Duodenal mucosa (tissue), 2 donors: Measurements from ENCODE around the gene PCDHGA11.
A peak's percentile ranks its signal among the peaks of the same experiment; 100 is the strongest.
"Not testable (repeated sequence)": the region's sequence is repeated elsewhere in the genome, so short reads cannot be mapped to it uniquely, and the experiment has no call there.

ENCODE experiments used
- H3K27ac ChIP-seq: one replicate; pipeline ENCODE4 v1.7.0; 2013; ENCODE audit warnings: low read depth, low read length
- H3K27me3 ChIP-seq, 2 donors: one replicate each; pipeline ENCODE4 v1.7.0; 2013; ENCODE audit warnings: low read length in 2 of 2, control low read depth in 1 of 2; ENCODE audit not compliant: insufficient read depth in 2 of 2, control insufficient read depth in 1 of 2
- H3K36me3 ChIP-seq, 2 donors: one replicate each; pipeline ENCODE4 v1.7.0; 2013; ENCODE audit warnings: low read length in 2 of 2, control low read depth in 1 of 2; ENCODE audit not compliant: insufficient read depth in 2 of 2, control insufficient read depth in 1 of 2
- H3K4me1 ChIP-seq, 2 donors: one replicate each; pipeline ENCODE4 v1.7.0; 2013; ENCODE audit warnings: low read length in 2 of 2, control low read depth in 1 of 2; ENCODE audit not compliant: insufficient read depth in 2 of 2, control insufficient read depth in 1 of 2
- H3K4me3 ChIP-seq, 2 donors: one replicate each; pipeline ENCODE4 v1.7.0; 2013; ENCODE audit warnings: low read length in 2 of 2, low read depth in 1 of 2
- H3K9ac ChIP-seq, 2 donors: one replicate each; pipeline ENCODE4 v1.7.0; 2013; ENCODE audit warnings: low read length in 2 of 2, low read depth in 1 of 2
- H3K9me3 ChIP-seq, 2 donors: one replicate each; pipeline ENCODE4 v1.7.0; 2013; ENCODE audit warnings: low read length in 2 of 2, control low read depth in 1 of 2; ENCODE audit not compliant: control insufficient read depth in 1 of 2

The PCDHGA11 gene

DNA sequence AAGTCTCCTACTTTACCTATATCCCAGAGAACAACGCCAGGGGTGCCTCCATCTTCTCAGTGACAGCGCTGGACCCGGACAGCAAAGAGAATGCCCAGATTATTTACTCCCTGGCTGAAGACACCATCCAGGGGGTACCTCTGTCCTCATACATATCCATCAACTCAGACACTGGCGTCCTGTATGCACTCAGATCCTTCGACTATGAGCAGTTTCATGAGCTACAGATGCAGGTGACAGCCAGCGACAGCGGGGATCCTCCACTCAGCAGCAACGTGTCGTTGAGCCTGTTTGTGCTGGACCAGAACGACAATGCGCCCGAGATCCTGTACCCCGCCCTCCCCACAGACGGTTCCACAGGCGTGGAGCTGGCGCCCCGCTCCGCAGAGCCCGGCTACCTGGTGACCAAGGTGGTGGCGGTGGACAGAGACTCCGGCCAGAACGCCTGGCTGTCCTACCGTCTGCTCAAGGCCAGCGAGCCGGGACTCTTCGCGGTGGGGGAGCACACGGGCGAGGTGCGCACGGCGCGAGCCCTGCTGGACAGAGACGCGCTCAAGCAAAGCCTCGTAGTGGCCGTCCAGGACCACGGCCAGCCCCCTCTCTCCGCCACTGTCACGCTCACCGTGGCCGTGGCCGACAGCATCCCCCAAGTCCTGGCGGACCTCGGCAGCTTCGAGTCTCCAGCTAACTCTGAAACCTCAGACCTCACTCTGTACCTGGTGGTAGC, 6.1 kb upstream of the PCDHGA11 start:
- H3K36me3 ChIP-seq = not testable (repeated sequence)
- H3K9me3 ChIP-seq = peaks cover 34 to 45% of the 10 kb centered on the region in 2 donors
- H3K4me3 ChIP-seq = peak overlapping the region in 1 of 2 donors; percentile 38

DNA sequence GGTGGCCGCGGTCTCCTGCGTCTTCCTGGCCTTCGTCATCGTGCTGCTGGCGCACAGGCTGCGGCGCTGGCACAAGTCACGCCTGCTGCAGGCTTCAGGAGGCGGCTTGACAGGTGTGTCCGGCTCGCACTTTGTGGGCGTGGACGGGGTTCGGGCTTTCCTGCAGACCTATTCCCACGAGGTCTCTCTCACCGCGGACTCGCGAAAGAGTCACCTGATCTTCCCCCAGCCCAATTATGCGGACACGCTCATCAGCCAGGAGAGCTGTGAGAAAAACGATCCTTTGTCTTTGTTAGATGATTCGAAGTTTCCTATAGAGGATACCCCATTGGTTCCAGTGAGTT, 5.6 kb upstream of the PCDHGA11 start:
- H3K36me3 ChIP-seq, H3K4me3 ChIP-seq, H3K27ac ChIP-seq, H3K9ac ChIP-seq, H3K27me3 ChIP-seq, H3K4me1 ChIP-seq: not testable (repeated sequence)
- peaks cover 33 to 45% of the 10 kb centered on the region in 2 donors for H3K9me3 ChIP-seq

More for the DNA sequence above, 6.1 kb upstream of the PCDHGA11 start:
- not testable (repeated sequence) for H3K4me1 ChIP-seq, H3K27ac ChIP-seq, H3K27me3 ChIP-seq, H3K9ac ChIP-seq

DNA sequence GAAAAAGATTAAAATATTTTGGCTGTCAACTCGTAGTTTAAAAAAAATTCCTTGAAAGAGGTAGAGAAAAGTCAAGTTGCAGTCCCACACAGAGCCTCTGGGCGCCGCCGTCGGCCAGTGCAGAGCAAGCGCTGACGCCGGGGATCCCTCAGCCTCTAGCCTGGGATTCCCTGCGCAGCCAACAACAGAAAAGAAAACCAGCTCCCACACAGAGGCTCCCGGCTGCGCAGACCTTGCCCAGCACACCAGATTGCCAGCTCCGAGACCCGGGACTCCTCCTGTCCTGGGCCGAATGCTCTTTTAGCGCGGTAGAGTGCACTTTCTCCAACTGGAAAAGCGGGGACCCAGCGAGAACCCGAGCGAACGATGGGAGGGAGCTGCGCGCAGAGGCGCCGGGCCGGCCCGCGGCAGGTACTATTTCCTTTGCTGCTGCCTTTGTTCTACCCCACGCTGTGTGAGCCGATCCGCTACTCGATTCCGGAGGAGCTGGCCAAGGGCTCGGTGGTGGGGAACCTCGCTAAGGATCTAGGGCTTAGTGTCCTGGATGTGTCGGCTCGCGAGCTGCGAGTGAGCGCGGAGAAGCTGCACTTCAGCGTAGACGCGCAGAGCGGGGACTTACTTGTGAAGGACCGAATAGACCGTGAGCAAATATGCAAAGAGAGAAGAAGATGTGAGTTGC, 3.2 kb upstream of the PCDHGA11 start, which contains the start of gene PCDHGB7:
Gene PCDHGB7, plus strand, starts transcription at position 184 of the 679 bp plus-strand sequence. Its CDS starts 183 bp downstream, at position 367.
- not testable (repeated sequence) for H3K9ac ChIP-seq, H3K4me1 ChIP-seq, H3K27ac ChIP-seq, H3K36me3 ChIP-seq, H3K27me3 ChIP-seq
- Histone ChIP-seq H3K4me3 (peak within 1 kb of the TSS; percentile 39 to 53), H3K9me3 (peaks cover 48 to 66% of the 10 kb centered on the region in 2 donors)

DNA sequence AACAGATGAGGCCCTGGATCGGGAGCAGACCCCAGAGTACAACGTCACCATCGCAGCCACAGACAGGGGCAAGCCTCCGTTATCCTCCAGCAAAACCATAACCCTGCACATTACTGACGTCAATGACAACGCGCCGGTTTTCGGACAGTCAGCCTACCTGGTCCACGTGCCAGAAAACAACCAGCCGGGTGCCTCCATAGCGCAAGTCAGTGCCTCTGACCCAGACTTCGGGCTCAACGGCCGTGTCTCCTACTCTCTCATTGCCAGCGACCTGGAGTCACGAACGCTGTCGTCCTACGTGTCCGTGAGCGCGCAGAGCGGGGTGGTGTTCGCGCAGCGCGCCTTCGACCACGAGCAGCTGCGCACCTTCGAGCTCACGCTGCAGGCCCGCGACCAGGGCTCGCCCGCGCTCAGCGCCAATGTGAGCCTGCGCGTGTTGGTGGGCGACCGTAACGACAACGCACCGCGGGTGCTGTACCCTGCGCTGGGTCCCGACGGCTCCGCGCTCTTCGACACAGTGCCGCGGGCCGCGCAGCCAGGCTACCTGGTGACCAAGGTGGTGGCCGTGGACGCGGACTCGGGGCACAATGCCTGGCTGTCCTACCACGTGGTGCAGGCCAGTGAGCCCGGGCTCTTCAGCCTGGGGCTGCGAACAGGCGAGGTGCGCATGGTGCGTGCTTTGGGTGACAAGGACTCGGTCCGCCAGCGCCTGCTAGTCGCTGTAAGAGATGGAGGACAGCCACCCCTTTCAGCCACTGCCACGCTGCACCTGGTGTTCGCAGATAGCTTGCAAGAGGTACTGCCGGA, 1.6 kb upstream of the PCDHGA11 start:
- Histone ChIP-seq H3K27ac (no peak overlapping the region), H3K4me1 (no peaks in the 10 kb centered on the region), H3K9me3 (peaks cover 55 to 80% of the 10 kb centered on the region in 2 donors), H3K27me3 (peaks cover 0 to 8% of the 10 kb centered on the region in 2 donors), H3K36me3 (peaks cover 3 to 4% of the 10 kb centered on the region in 2 donors), H3K9ac (no peak overlapping the region), H3K4me3 (peak overlapping the region in 1 of 2 donors; percentile 26)

DNA sequence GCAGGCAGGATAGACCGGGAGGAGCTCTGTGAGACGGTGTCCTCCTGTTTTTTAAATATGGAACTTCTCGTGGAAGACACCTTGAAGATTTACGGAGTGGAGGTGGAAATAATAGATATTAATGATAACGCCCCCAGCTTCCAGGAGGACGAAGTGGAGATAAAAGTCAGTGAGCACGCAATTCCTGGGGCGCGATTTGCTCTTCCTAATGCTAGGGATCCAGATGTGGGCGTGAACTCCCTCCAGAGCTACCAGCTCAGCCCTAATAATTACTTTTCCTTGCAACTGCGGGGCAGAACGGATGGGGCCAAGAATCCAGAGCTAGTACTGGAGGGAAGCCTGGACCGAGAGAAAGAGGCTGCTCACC, 621 bp downstream of the PCDHGA11 start:
- Histone ChIP-seq H3K9ac (no peak overlapping the region), H3K36me3 (peaks cover 3 to 4% of the 10 kb centered on the region in 2 donors), H3K27me3 (peaks cover 0 to 8% of the 10 kb centered on the region in 2 donors), H3K4me1 (no peaks in the 10 kb centered on the region), H3K27ac (no peak overlapping the region), H3K9me3 (peaks cover 57 to 86% of the 10 kb centered on the region in 2 donors), H3K4me3 (peak overlapping the region; percentile 53 to 59)

DNA sequence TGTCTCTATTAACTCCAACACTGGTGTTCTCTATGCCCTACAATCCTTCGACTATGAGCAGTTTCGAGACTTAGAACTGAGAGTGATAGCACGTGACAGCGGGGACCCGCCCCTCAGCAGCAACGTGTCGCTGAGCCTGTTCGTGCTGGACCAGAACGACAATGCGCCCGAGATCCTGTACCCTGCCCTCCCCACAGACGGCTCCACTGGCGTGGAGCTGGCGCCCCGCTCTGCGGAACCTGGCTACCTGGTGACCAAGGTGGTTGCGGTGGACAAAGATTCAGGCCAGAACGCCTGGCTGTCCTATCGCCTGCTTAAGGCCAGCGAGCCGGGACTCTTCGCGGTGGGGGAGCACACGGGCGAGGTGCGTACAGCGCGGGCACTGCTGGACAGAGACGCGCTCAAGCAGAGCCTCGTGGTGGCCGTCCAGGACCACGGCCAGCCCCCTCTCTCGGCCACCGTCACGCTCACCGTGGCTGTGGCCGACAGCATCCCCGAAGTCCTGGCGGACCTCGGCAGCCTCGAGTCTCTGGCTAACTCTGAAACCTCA, 2.0 kb downstream of the PCDHGA11 start:
- no peak overlapping the region for H3K9ac ChIP-seq
- peaks cover 3 to 4% of the 10 kb centered on the region in 2 donors for H3K36me3 ChIP-seq
- H3K4me3 ChIP-seq = no peak overlapping the region
- peaks cover 65 to 96% of the 10 kb centered on the region in 2 donors for H3K9me3 ChIP-seq
- peaks cover 0 to 8% of the 10 kb centered on the region in 2 donors for H3K27me3 ChIP-seq
- H3K27ac ChIP-seq = no peak overlapping the region
- H3K4me1 ChIP-seq = no peaks in the 10 kb centered on the region

DNA sequence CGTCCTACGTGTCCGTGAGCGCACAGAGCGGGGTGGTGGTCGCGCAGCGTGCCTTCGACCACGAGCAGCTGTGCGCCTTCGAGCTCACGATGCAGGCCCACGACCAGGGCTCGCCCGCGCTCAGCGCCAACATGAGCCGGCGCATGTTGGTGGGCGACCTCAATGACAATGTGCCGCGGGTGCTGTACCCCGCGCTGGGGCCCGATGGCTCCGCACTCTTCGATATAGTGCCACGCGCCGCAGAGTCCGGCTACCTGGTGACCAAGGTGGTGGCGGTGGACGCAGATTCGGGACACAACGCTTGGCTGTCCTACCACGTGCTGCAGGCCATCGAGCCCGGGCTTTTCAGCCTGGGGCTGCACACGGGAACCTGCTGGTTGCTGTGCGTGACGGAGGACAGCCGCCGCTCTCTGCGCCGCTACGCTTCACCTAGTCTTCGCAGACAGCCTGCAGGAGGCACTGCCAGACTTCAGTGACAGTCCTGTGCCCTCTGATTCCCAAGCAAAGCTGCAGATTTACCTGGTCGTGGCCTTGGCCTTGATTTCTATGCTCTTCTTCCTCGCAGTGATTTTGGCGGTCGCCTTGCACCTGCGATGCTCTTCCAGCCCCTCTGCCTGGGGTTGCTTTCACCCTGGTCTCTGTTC, 7.1 kb downstream of the PCDHGA11 start:
- no peak overlapping the region for H3K27ac ChIP-seq
- no peak overlapping the region for H3K4me3 ChIP-seq
- H3K4me1 ChIP-seq = no peaks in the 10 kb centered on the region
- no peaks in the 10 kb centered on the region for H3K27me3 ChIP-seq
- H3K9me3 ChIP-seq = peaks cover 56 to 73% of the 10 kb centered on the region in 2 donors
- no peak overlapping the region for H3K9ac ChIP-seq
- H3K36me3 ChIP-seq = no peaks in the 10 kb centered on the region

DNA sequence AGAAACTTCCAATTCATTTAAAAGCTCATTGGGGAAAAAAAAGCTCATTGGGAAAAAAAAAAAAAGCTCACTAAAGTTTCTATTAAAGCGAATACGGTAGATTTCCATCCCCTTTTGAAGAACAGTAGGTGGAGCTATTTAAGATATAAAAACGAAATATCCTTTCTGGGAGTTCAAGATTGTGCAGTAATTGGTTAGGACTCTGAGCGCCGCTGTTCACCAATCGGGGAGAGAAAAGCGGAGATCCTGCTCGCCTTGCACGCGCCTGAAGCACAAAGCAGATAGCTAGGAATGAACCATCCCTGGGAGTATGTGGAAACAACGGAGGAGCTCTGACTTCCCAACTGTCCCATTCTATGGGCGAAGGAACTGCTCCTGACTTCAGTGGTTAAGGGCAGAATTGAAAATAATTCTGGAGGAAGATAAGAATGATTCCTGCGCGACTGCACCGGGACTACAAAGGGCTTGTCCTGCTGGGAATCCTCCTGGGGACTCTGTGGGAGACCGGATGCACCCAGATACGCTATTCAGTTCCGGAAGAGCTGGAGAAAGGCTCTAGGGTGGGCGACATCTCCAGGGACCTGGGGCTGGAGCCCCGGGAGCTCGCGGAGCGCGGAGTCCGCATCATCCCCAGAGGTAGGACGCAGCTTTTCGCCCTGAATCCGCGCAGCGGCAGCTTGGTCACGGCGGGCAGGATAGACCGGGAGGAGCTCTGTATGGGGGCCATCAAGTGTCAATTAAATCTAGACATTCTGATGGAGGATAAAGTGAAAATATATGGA, 9.7 kb downstream of the PCDHGA11 start, which contains the start of gene PCDHGA12:
Gene PCDHGA12, plus strand, starts transcription at position 176 of the 782 bp plus-strand sequence. Its CDS starts 253 bp downstream, at position 429.
- Histone ChIP-seq H3K4me1 (no peaks in the 10 kb centered on the region), H3K9me3 (peaks cover 51 to 55% of the 10 kb centered on the region in 2 donors), H3K27me3 (no peaks in the 10 kb centered on the region), H3K4me3 (peak within 1 kb of the TSS; percentile 32 to 35), H3K27ac (no peak within 1 kb of the TSS), H3K9ac (no peak within 1 kb of the TSS), H3K36me3 (no peaks in the 10 kb centered on the region)

DNA sequence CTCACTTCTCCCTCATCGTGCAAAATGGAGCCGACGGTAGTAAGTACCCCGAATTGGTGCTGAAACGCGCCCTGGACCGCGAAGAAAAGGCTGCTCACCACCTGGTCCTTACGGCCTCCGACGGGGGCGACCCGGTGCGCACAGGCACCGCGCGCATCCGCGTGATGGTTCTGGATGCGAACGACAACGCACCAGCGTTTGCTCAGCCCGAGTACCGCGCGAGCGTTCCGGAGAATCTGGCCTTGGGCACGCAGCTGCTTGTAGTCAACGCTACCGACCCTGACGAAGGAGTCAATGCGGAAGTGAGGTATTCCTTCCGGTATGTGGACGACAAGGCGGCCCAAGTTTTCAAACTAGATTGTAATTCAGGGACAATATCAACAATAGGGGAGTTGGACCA, 10.4 kb downstream of the PCDHGA11 start:
- Histone ChIP-seq H3K27ac (no peak overlapping the region), H3K27me3 (no peaks in the 10 kb centered on the region), H3K9me3 (peaks cover 43 to 49% of the 10 kb centered on the region in 2 donors), H3K4me1 (no peaks in the 10 kb centered on the region), H3K36me3 (no peaks in the 10 kb centered on the region), H3K4me3 (peak overlapping the region in 1 of 2 donors; percentile 32), H3K9ac (no peak overlapping the region)
